Keratinocyte (primary cell): ENCODE results near the gene MTX3. TPM values are rescaled to one million over a fixed set of nuclear protein-coding genes. Genes with fewer than 3 reads are reported as not detected.

ENCODE experiments used
- DNase-seq: peaks from one replicate; pipeline ENCODE4 v3.0.0-alpha.2; 2011; ENCODE audit warnings: low read depth, missing footprints, low spot score
- FAIRE-seq: peaks from 2 replicates; lab custom pipeline; 2011; peaks lifted over from hg19 to GRCh38; lab: Jason Lieb, UNC
- H2AFZ ChIP-seq: 2 replicates; pipeline ENCODE4 v1.6.0; 2012; ENCODE audit warnings: low read length, control low read depth, inconsistent platforms; ENCODE audit not compliant: control insufficient read depth
- H3K27ac ChIP-seq: 2 replicates; pipeline ENCODE4 v1.5.1; 2011; ENCODE audit warnings: low read length; ENCODE audit not compliant: control insufficient read depth, insufficient read depth
- H3K27me3 ChIP-seq: 3 replicates; pipeline ENCODE4 v1.6.0; 2011; ENCODE audit warnings: low read length; ENCODE audit not compliant: control insufficient read depth, insufficient read depth; ENCODE audit errors: extremely low read depth
- H3K36me3 ChIP-seq, 2 experiments: 2 replicates in 1 of 2; 3 replicates in 1 of 2; pipeline ENCODE4 v1.5.1; 2011; ENCODE audit warnings: low read length in 2 of 2, mild to moderate bottlenecking in 1 of 2; ENCODE audit not compliant: control insufficient read depth in 2 of 2, insufficient read depth in 2 of 2; ENCODE audit errors: extremely low read depth in 1 of 2
- H3K4me1 ChIP-seq: 3 replicates; pipeline ENCODE4 v1.5.1; 2011; ENCODE audit warnings: low read length; ENCODE audit not compliant: control insufficient read depth, insufficient read depth; ENCODE audit errors: extremely low read depth
- H3K4me2 ChIP-seq: 3 replicates; pipeline ENCODE4 v1.6.0; 2011; ENCODE audit warnings: low read depth, low read length; ENCODE audit not compliant: control insufficient read depth, insufficient read depth; ENCODE audit errors: extremely low read depth
- H3K4me3 ChIP-seq, 3 experiments: fragments of 200-600 bp in 1 of 3; sonication (generic) in 1 of 3; 2 replicates in 2 of 3; 3 replicates in 1 of 3; pipeline ENCODE4 v1.5.1; 2011 to 2016; ENCODE audit warnings: low read length in 3 of 3, mild to moderate bottlenecking in 3 of 3, control low read depth in 2 of 3, inconsistent platforms in 1 of 3, low read depth in 1 of 3, mixed read lengths in 1 of 3, mixed run types in 1 of 3, moderate library complexity in 1 of 3; ENCODE audit not compliant: control insufficient read depth in 2 of 3, insufficient read depth in 2 of 3; ENCODE audit errors: extremely low read depth in 1 of 3
- H3K79me2 ChIP-seq: 2 replicates; pipeline ENCODE4 v1.6.0; 2012; ENCODE audit warnings: low read length; ENCODE audit not compliant: control insufficient read depth, insufficient read depth
- H3K9ac ChIP-seq: 3 replicates; pipeline ENCODE4 v1.6.0; 2011; ENCODE audit warnings: low read length; ENCODE audit not compliant: control insufficient read depth, insufficient read depth; ENCODE audit errors: extremely low read depth
- H3K9me1 ChIP-seq: 3 replicates; pipeline ENCODE4 v1.6.0; 2011; ENCODE audit warnings: low read length; ENCODE audit not compliant: control insufficient read depth, insufficient read depth; ENCODE audit errors: extremely low read depth
- H3K9me3 ChIP-seq: 2 replicates; pipeline ENCODE4 v1.5.1; 2012; ENCODE audit warnings: low read depth, low read length; ENCODE audit not compliant: control insufficient read depth
- H4K20me1 ChIP-seq: 3 replicates; pipeline ENCODE4 v1.6.0; 2011; ENCODE audit warnings: low read length; ENCODE audit not compliant: control insufficient read depth, insufficient read depth; ENCODE audit errors: extremely low read depth
- CTCF ChIP-seq, 3 experiments: IDR thresholded peaks in 1 of 3; conservative IDR thresholded peaks in 1 of 3; optimal IDR thresholded peaks in 1 of 3; 2 replicates in 2 of 3; 3 replicates in 1 of 3; pipeline versions ENCODE3 to v1.5.1; 2011; ENCODE audit warnings: low read length in 3 of 3, mild to moderate bottlenecking in 3 of 3, moderate library complexity in 2 of 3, control low read depth in 1 of 3, inconsistent platforms in 1 of 3; ENCODE audit not compliant: insufficient read depth in 2 of 3; ENCODE audit errors: extremely low read depth in 1 of 3
- EZH2 ChIP-seq: IDR thresholded peaks from one replicate; pipeline ENCODE4 v1.6.1; 2012; ENCODE audit warnings: inconsistent platforms, mild to moderate bottlenecking, low read length, moderate library complexity
- dilution Hi-C: fragments of 300-500 bp; cut with MboI; formaldehyde crosslinking; loops from one replicate; pipeline ENCODE4 v1.7.0; 2020; ENCODE audit warnings: low sequenced_read_pairs; ENCODE audit not compliant: extremely low pct_ligation_motif_present
- polyA plus RNA-seq, 5 experiments: library from polyadenylated mRNA; depleted of rRNA in 3 of 5; stranded (reverse) in 3 of 5; stranded (forward) in 1 of 5; unstranded in 1 of 5; fragments of >200 nt; gene quantifications; 1 replicate in 1 of 5; 2 replicates in 3 of 5; 3 replicates in 1 of 5; pipeline versions ENCODE4 v1.2.1 to v1.2.3, GENCODE V29; 2011 to 2012; ENCODE audit warnings: missing spikeins in 2 of 5, low read depth in 1 of 5, low replicate concordance in 1 of 5

MTX3 gene
- polyA plus RNA-seq, 1 donor (not counting 4 experiments of a cell fraction or from before 2014, with no cell fraction given): 14.3 TPM

GRCh38 chr5:79983618-79984017 lies 7.4 kb downstream of the MTX3 start:
- Histone ChIP-seq H3K9ac (no peak overlapping the region), H3K4me1 (no peaks in the 10 kb centered on the region), H2AFZ (no peak overlapping the region), H3K27ac (no peak overlapping the region), H3K4me2 (no peak overlapping the region), H3K4me3 (no peak overlapping the region), H4K20me1 (no peaks in the 10 kb centered on the region), H3K27me3 (no peaks in the 10 kb centered on the region), H3K9me1 (no peaks in the 10 kb centered on the region), H3K36me3 (peaks cover 6 to 11% of the 10 kb centered on the region in 2 experiments), H3K79me2 (no peaks in the 10 kb centered on the region), H3K9me3 (no peaks in the 10 kb centered on the region)
- no peak for DNase-seq
- dilution Hi-C loops: no loop called here
- no peak for FAIRE-seq
- TF ChIP-seq CTCF (optimal IDR thresholded peaks at IDR 0.05 in 1 of 3, IDR thresholded peaks at IDR 0.05 in 1 of 3, conservative IDR thresholded peaks at IDR 0.05 in 1 of 3; ENCODE audit: extremely low read depth in 1 of 3, insufficient read depth in 2 of 3, low read length in 3 of 3) (no peak), EZH2 (no peak)

GRCh38 chr5:79982136-79982535 lies 8.9 kb downstream of the MTX3 start:
- DNase-seq (no peak), FAIRE-seq (no peak)
- H3K36me3 ChIP-seq: peaks cover 8 to 18% of the 10 kb centered on the region in 2 experiments
- no peaks in the 10 kb centered on the region for H3K79me2 ChIP-seq
- no peak overlapping the region for H3K27ac ChIP-seq
- no peaks in the 10 kb centered on the region for H3K9me1 ChIP-seq
- no peaks in the 10 kb centered on the region for H3K4me1 ChIP-seq
- no peaks in the 10 kb centered on the region for H3K9me3 ChIP-seq
- H3K9ac ChIP-seq: no peak overlapping the region
- H4K20me1 ChIP-seq: no peaks in the 10 kb centered on the region
- dilution Hi-C loops: no loop called here
- no peak overlapping the region for H3K4me2 ChIP-seq
- TF ChIP-seq EZH2: no peak
- TF ChIP-seq CTCF (optimal IDR thresholded peaks at IDR 0.05 in 1 of 3, IDR thresholded peaks at IDR 0.05 in 1 of 3, conservative IDR thresholded peaks at IDR 0.05 in 1 of 3; ENCODE audit: extremely low read depth in 1 of 3, insufficient read depth in 2 of 3, low read length in 3 of 3): no peak
- no peak overlapping the region for H3K4me3 ChIP-seq
- no peak overlapping the region for H2AFZ ChIP-seq
- H3K27me3 ChIP-seq: no peaks in the 10 kb centered on the region
